GM15510 (cell line): ENCODE results near the gene MRPL51.

Experiments used
- POLR2A ChIP-seq: IDR thresholded peaks from 3 replicates; pipeline ENCODE4 v1.6.1; 2011; ENCODE audit warnings: borderline replicate concordance; ENCODE audit not compliant: insufficient read length; ENCODE audit errors: extremely low read depth

MRPL51 gene

DNA sequence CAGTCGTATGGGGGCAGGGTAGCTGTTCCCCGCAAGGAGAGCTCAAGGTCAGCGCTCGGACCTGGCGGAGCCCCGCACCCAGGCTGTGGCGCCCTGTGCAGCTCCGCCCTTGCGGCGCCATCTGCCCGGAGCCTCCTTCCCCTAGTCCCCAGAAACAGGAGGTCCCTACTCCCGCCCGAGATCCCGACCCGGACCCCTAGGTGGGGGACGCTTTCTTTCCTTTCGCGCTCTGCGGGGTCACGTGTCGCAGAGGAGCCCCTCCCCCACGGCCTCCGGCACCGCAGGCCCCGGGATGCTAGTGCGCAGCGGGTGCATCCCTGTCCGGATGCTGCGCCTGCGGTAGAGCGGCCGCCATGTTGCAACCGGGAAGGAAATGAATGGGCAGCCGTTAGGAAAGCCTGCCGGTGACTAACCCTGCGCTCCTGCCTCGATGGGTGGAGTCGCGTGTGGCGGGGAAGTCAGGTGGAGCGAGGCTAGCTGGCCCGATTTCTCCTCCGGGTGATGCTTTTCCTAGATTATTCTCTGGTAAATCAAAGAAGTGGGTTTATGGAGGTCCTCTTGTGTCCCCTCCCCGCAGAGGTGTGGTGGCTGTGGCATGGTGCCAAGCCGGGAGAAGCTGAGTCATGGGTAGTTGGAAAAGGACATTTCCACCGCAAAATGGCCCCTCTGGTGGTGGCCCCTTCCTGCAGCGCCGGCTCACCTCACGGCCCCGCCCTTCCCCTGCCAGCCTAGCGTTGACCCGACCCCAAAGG is 42.1 kb upstream of the MRPL51 start:
- TF ChIP-seq POLR2A: no peak

DNA sequence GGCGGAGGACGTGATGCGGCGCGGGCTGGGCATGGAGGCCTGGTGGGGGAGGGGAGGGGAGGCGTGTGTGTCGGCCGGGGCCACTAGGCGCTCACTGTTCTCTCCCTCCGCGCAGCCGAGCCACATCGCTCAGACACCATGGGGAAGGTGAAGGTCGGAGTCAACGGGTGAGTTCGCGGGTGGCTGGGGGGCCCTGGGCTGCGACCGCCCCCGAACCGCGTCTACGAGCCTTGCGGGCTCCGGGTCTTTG is 41.6 kb upstream of the MRPL51 start:
- no peak for TF ChIP-seq POLR2A

GRCh38 chr12:6533923-6534694 is 41.0 kb upstream of the MRPL51 start, which contains the start of gene GAPDH:
GAPDH (plus strand) TSS chr12:6534517; CDS start chr12:6534833, 316 bp downstream.
- TF ChIP-seq POLR2A: peak; percentile 100

GRCh38 chr12:6533653-6533922 is 40.5 kb upstream of the MRPL51 start:
- TF ChIP-seq POLR2A: no peak

GRCh38 chr12:6532927-6533652 is 40.0 kb upstream of the MRPL51 start:
- no peak for TF ChIP-seq POLR2A

DNA sequence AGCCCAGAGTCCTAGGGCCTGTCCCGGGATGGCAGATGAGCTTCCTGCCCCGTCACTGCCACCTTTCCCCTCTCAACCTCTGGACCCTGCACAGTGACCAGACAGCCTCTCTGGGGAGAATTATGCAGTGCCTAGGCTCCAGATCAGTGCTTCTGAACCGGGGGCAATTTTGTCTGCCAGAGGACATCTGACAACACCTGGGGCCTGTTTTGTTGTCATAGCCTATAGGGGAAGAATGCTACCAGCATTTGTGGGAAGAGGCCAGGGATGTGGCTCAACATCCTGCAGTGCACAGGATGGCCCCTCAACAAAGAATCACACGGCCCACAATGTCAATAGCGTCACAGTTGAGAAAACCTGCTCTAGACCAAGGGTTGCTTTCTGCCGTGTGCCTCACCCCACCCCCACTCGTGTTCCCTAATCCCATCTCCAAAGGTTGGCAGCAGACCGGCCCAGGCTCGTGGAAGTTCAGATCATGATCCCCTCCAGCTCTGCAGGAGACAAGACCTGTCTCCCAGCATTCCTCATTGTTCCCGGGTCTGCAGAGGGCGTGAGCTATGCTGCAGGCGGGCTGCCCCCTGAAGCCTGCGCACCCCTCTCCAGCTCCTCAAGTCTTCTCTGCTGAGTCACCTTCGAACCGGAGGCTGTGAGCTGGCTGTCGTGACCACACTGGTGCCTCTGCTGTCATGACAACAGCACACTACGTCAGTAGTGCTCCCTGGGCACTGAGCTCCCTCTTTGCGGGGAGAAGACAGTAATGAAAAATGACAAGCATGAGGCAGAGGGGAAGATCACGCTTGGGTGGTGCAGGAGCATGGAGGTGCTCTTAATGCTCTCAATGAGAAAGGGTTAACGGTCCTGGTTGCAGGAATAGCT is 39.2 kb upstream of the MRPL51 start:
- TF ChIP-seq POLR2A: no peak

DNA sequence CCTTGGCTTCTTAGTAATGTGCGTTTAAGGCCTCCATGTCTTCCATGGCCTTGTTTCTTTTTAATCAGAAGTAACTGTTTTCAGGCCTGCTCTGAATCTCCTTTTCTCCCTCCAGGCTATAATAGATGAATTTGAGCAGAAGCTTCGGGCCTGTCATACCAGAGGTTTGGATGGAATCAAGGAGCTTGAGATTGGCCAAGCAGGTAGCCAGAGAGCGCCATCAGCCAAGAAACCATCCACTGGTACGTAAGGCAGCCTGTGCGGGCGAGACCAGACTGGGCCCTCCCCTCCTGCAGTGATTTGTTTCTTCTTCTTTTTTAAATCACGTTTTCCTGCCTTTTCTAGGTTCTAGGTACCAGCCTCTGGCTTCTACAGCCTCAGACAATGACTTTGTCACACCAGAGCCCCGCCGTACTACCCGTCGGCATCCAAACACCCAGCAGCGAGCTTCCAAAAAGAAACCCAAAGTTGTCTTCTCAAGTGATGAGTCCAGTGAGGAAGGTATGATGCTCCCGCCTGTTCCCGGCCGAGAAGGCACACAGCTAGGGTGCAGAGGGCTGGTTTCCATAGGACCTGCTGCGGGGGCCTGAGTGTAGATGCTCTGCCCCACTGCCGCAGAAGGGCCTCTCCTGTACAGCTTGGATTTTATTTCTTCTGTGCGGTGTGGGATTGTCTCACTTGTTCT is 37.7 kb upstream of the MRPL51 start:
- no peak for TF ChIP-seq POLR2A

DNA sequence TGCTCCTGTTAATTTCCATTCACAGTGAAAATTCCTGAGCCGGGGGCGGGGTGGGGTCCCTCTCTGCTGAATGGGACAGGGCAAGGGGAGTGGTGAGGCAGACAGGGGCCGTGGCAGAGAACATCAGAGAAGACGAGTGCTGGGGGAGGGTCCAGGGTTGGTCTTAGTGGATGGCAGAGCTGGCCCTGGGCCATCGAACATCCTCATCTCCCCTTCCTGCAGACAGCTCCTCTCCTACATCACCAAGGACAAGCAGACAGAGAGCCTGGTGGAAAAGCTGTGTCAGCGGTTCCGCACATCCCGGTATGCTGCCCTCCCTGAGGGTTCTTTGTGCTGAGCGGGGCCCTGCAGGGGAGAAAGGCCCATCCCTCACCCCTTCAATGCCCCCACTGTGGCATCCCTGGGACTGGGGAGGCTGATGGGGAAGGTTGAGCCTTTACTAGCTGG is 36.3 kb upstream of the MRPL51 start:
- TF ChIP-seq POLR2A: no peak

DNA sequence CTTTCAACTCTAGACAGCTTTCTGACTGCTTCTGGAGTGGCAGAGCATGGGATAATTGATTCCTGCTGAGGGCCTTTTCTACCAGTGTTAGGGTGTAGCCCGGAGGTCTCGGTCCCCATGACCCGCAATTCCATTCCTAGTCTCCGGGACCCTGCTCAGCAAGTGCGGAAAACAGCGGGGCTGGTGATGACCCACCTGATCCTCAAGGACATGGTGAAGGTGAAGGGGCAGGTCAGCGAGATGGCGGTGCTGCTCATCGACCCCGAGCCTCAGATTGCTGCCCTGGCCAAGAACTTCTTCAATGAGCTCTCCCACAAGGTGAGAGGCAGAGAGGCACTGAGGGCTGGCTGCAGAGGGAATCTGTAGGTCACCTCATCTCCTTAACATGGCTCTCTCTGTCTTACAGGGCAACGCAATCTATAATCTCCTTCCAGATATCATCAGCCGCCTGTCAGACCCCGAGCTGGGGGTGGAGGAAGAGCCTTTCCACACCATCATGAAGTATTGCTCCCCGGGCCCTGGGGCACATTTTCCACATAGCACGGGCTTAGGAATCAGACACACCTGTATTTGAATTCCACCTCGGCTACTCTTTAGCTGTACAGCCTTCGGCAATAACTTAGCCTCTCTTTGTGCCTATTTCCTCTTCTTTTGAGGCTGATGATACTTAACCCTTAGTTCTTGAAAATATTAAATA is 35.6 kb upstream of the MRPL51 start:
- TF ChIP-seq POLR2A: no peak

GRCh38 chr12:6527711-6528110 is 34.6 kb upstream of the MRPL51 start:
- no peak for TF ChIP-seq POLR2A

GRCh38 chr12:6526766-6527525 is 33.9 kb upstream of the MRPL51 start:
- no peak for TF ChIP-seq POLR2A

GRCh38 chr12:6526201-6526600 is 33.1 kb upstream of the MRPL51 start:
- no peak for TF ChIP-seq POLR2A

DNA sequence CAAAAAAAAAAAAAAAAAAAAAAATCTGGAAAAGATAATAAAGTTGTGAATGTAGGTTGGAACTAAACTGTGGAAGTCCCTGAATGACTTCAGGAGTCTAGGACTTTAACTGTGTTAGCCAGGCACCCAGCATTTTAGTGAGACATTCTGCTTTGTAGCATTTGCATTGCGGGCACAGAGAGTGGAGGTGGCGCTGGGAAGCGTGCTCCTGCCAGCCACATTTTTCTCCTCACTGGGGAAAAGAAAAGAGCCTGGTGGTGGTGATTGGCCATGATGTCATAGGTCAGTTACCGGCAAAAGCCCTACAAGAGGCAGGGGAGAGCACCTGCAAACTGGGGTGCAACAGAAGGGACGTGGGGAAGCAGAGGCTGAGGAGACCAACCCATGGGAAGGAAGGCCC is 31.6 kb upstream of the MRPL51 start:
- no peak for TF ChIP-seq POLR2A
